Type B pancreatic cell (in vitro differentiated cells): ENCODE measurements around the gene GABRB1. TPM values are rescaled to one million over a fixed set of nuclear protein-coding genes. Genes with fewer than 3 reads are reported as not detected.

Source experiments
- DNase-seq: peaks from one replicate; pipeline ENCODE4 v3.0.0; 2021; ENCODE audit warnings: mixed read lengths; ENCODE audit not compliant: unreplicated experiment; ENCODE audit errors: extremely low spot score
- H3K27ac Mint-ChIP-seq: 2 replicates; pipeline ENCODE4 v1.8.0; 2021; ENCODE audit warnings: mild to moderate bottlenecking, mixed read lengths
- H3K27me3 Mint-ChIP-seq: 2 replicates; pipeline ENCODE4 v1.8.0; 2021; ENCODE audit warnings: mixed read lengths
- H3K36me3 Mint-ChIP-seq: 2 replicates; pipeline ENCODE4 v1.8.0; 2021; ENCODE audit warnings: mixed read lengths
- H3K4me1 Mint-ChIP-seq: one replicate; pipeline ENCODE4 v1.8.0; 2021; ENCODE audit warnings: mixed read lengths; ENCODE audit not compliant: unreplicated experiment
- H3K4me3 Mint-ChIP-seq: 2 replicates; pipeline ENCODE4 v1.8.0; 2021; ENCODE audit warnings: mild to moderate bottlenecking, mixed read lengths
- H3K9me3 Mint-ChIP-seq: 2 replicates; pipeline ENCODE4 v1.8.0; 2021; ENCODE audit warnings: mixed read lengths
- CTCF ChIP-seq: fragments of 200-600 bp; sonication (generic); conservative IDR thresholded peaks from 2 replicates; pipeline ENCODE4 v1.5.0; 2021; ENCODE audit warnings: antibody characterized with exemption, mild to moderate bottlenecking
- total RNA-seq: library from RNA; stranded (reverse); gene quantifications from 2 replicates; pipeline ENCODE4 v1.2.1, GENCODE V29; 2021; ENCODE audit warnings: low replicate concordance

The GABRB1 gene
- total RNA-seq, 1 donor from 2014 or later: 1.1 TPM

- Mint-ChIP-seq H3K9me3 (no peaks in the 10 kb centered on the region), H3K4me1 (peaks cover 2% of the 10 kb centered on the region), H3K36me3 (no peaks in the 10 kb centered on the region), H3K27me3 (no peaks in the 10 kb centered on the region), H3K27ac (no peak overlapping the region), H3K4me3 (no peak overlapping the region)
- TF ChIP-seq CTCF: no peak
- DNase-seq: no peak
Observed at GRCh38 chr4:47419296-47419695, 387.9 kb downstream of the GABRB1 start.

- no peak for TF ChIP-seq CTCF
- Mint-ChIP-seq H3K27me3 (no peaks in the 10 kb centered on the region), H3K4me3 (no peak overlapping the region), H3K9me3 (no peaks in the 10 kb centered on the region), H3K36me3 (no peaks in the 10 kb centered on the region), H3K27ac (no peak overlapping the region), H3K4me1 (peaks cover 4% of the 10 kb centered on the region)
- no peak for DNase-seq
Observed at GRCh38 chr4:47425628-47426027, 394.3 kb downstream of the GABRB1 start.

- peaks cover 4% of the 10 kb centered on the region for H3K4me1 Mint-ChIP-seq
Observed at GRCh38 chr4:47427935-47428334, 396.6 kb downstream of the GABRB1 start.

GRCh38 chr4:47432749-47433148 is 401.4 kb downstream of the GABRB1 start:
- Mint-ChIP-seq H3K4me3 (no peak overlapping the region), H3K36me3 (no peaks in the 10 kb centered on the region), H3K27ac (no peak overlapping the region), H3K9me3 (no peaks in the 10 kb centered on the region), H3K27me3 (no peaks in the 10 kb centered on the region), H3K4me1 (no peaks in the 10 kb centered on the region)
- TF ChIP-seq CTCF: no peak
- no peak for DNase-seq

More at GRCh38 chr4:47427935-47428334, 396.6 kb downstream of the GABRB1 start:
- Mint-ChIP-seq H3K9me3 (no peaks in the 10 kb centered on the region), H3K27me3 (no peaks in the 10 kb centered on the region), H3K27ac (no peak overlapping the region), H3K36me3 (no peaks in the 10 kb centered on the region), H3K4me3 (no peak overlapping the region)
- TF ChIP-seq CTCF: no peak
- DNase-seq: no peak

- no peaks in the 10 kb centered on the region for H3K27me3 Mint-ChIP-seq
- TF ChIP-seq CTCF: no peak
- DNase-seq: no peak
- no peaks in the 10 kb centered on the region for H3K36me3 Mint-ChIP-seq
- H3K9me3 Mint-ChIP-seq: no peaks in the 10 kb centered on the region
- H3K4me3 Mint-ChIP-seq: no peak overlapping the region
- H3K4me1 Mint-ChIP-seq: no peaks in the 10 kb centered on the region
- no peak overlapping the region for H3K27ac Mint-ChIP-seq
Observed at GRCh38 chr4:47434931-47435330, 403.6 kb downstream of the GABRB1 start.

- H3K9me3 Mint-ChIP-seq: no peaks in the 10 kb centered on the region
- no peak for TF ChIP-seq CTCF
Observed at GRCh38 chr4:47442980-47443379, 411.6 kb downstream of the GABRB1 start.

More at GRCh38 chr4:47442980-47443379, 411.6 kb downstream of the GABRB1 start:
- no peaks in the 10 kb centered on the region for H3K27me3 Mint-ChIP-seq
- no peaks in the 10 kb centered on the region for H3K36me3 Mint-ChIP-seq
- H3K4me1 Mint-ChIP-seq: no peaks in the 10 kb centered on the region
- H3K27ac Mint-ChIP-seq: no peak overlapping the region
- H3K4me3 Mint-ChIP-seq: no peak overlapping the region
- no peak for DNase-seq
